Mesothelial cell of epicardium (in vitro differentiated cells): Measurements from ENCODE around the gene HMBS. TPM values are rescaled to one million over a fixed set of nuclear protein-coding genes. Genes with fewer than 3 reads are reported as not detected.
"Not testable (repeated sequence)": the region's sequence is repeated elsewhere in the genome, so short reads cannot be mapped to it uniquely, and the experiment has no call there.

ENCODE experiments used
- DNase-seq, 2 experiments: peaks; one replicate each; pipeline ENCODE4 v3.0.0; 2021; ENCODE audit warnings: low spot score in 2 of 2; ENCODE audit not compliant: unreplicated experiment in 2 of 2
- H3K27ac Mint-ChIP-seq: 2 replicates; pipeline ENCODE4 v1.8.0; 2021; ENCODE audit warnings: mixed read lengths
- H3K27me3 Mint-ChIP-seq: 2 replicates; pipeline ENCODE4 v1.8.0; 2021; ENCODE audit warnings: low read depth, mixed read lengths
- H3K36me3 Mint-ChIP-seq: 2 replicates; pipeline ENCODE4 v1.8.0; 2021; ENCODE audit warnings: mixed read lengths
- H3K4me1 Mint-ChIP-seq: 2 replicates; pipeline ENCODE4 v1.8.0; 2021; ENCODE audit warnings: mixed read lengths
- H3K4me3 Mint-ChIP-seq: 2 replicates; pipeline ENCODE4 v1.8.0; 2021; ENCODE audit warnings: mild to moderate bottlenecking, moderate library complexity, mixed read lengths
- H3K9me3 Mint-ChIP-seq: 2 replicates; pipeline ENCODE4 v1.8.0; 2021; ENCODE audit warnings: mixed read lengths
- CTCF ChIP-seq: fragments of 200-600 bp; sonication (generic); IDR thresholded peaks from one replicate; pipeline ENCODE4 v1.5.0; 2021; ENCODE audit warnings: antibody characterized with exemption; ENCODE audit not compliant: unreplicated experiment
- total RNA-seq: library from RNA; stranded (reverse); gene quantifications from 3 replicates; pipeline ENCODE4 v1.2.1, GENCODE V29; 2021

Gene HMBS
- total RNA-seq = 28.0 to 29.1 TPM (median 28.1 TPM) in 3 replicates

- peak within 1 kb of the TSS; percentile 95 for H3K4me3 Mint-ChIP-seq
- no peaks in the 10 kb centered on the region for H3K9me3 Mint-ChIP-seq
- no peak for TF ChIP-seq CTCF
- H3K27ac Mint-ChIP-seq = peak within 1 kb of the TSS; percentile 98
- peaks cover 14% of the 10 kb centered on the region for H3K4me1 Mint-ChIP-seq
- peaks cover 14% of the 10 kb centered on the region for H3K36me3 Mint-ChIP-seq
- peak; percentile 78 to 83 for DNase-seq
- H3K27me3 Mint-ChIP-seq = no peaks in the 10 kb centered on the region
These were observed at the start of gene HMBS for GRCh38 chr11:119084663-119085436. HMBS (plus strand) TSS chr11:119084881; CDS start chr11:119085034, 153 bp downstream.

- Mint-ChIP-seq H3K27me3 (no peaks in the 10 kb centered on the region), H3K36me3 (no peaks in the 10 kb centered on the region), H3K4me3 (no peak overlapping the region), H3K9me3 (no peaks in the 10 kb centered on the region), H3K27ac (no peak overlapping the region), H3K4me1 (no peaks in the 10 kb centered on the region)
- DNase-seq = no peak
- TF ChIP-seq CTCF = no peak
These were observed 45.8 kb upstream of the HMBS start for GRCh38 chr11:119038884-119039283.

- H3K27me3 Mint-ChIP-seq, DNase-seq, H3K27ac Mint-ChIP-seq, H3K4me1 Mint-ChIP-seq, H3K36me3 Mint-ChIP-seq, H3K9me3 Mint-ChIP-seq, H3K4me3 Mint-ChIP-seq: not testable (repeated sequence)
These were observed 45.2 kb upstream of the HMBS start for GRCh38 chr11:119039471-119039870.

GRCh38 chr11:119041821-119042514 is 42.7 kb upstream of the HMBS start:
- no peaks in the 10 kb centered on the region for H3K9me3 Mint-ChIP-seq
- no peak for DNase-seq
- no peak overlapping the region for H3K27ac Mint-ChIP-seq
- no peak for TF ChIP-seq CTCF
- no peak overlapping the region for H3K4me3 Mint-ChIP-seq
- no peaks in the 10 kb centered on the region for H3K27me3 Mint-ChIP-seq
- H3K36me3 Mint-ChIP-seq = peaks cover 8% of the 10 kb centered on the region
- no peaks in the 10 kb centered on the region for H3K4me1 Mint-ChIP-seq

GRCh38 chr11:119042927-119043326 is 41.8 kb upstream of the HMBS start:
- no peak overlapping the region for H3K27ac Mint-ChIP-seq
- H3K4me3 Mint-ChIP-seq = no peak overlapping the region
- no peak for DNase-seq
- H3K27me3 Mint-ChIP-seq = no peaks in the 10 kb centered on the region
- no peaks in the 10 kb centered on the region for H3K9me3 Mint-ChIP-seq
- H3K4me1 Mint-ChIP-seq = no peaks in the 10 kb centered on the region
- no peak for TF ChIP-seq CTCF
- H3K36me3 Mint-ChIP-seq = peaks cover 15% of the 10 kb centered on the region

- H3K36me3 Mint-ChIP-seq = peaks cover 26% of the 10 kb centered on the region
- H3K4me3 Mint-ChIP-seq = no peak overlapping the region
- H3K27me3 Mint-ChIP-seq = no peaks in the 10 kb centered on the region
- H3K9me3 Mint-ChIP-seq = no peaks in the 10 kb centered on the region
- H3K27ac Mint-ChIP-seq = no peak overlapping the region
- TF ChIP-seq CTCF = peak; percentile 40
- no peak for DNase-seq
- no peaks in the 10 kb centered on the region for H3K4me1 Mint-ChIP-seq
These were observed 40.0 kb upstream of the HMBS start for GRCh38 chr11:119044708-119045107.
